HL-60 (cell line): Measurements from ENCODE around the gene ACVRL1.

Source experiments
- DNase-seq, 2 experiments: peaks; one replicate each; pipeline ENCODE4 v3.0.0-alpha.2; 2010 to 2020; ENCODE audit warnings: low read depth in 1 of 2, low spot score in 1 of 2
- H3K27ac ChIP-seq: fragments of 250-450 bp; sonication (Bioruptor Pico); replicated peaks from 2 replicates; pipeline ENCODE4 v1.5.1; 2020; ENCODE audit warnings: mild to moderate bottlenecking, moderate library complexity
- H3K27me3 ChIP-seq: fragments of 250-450 bp; sonication (Bioruptor Pico); 2 replicates; pipeline ENCODE4 v1.5.1; 2021; ENCODE audit warnings: mild to moderate bottlenecking, moderate library complexity; ENCODE audit not compliant: insufficient read depth, poor library complexity, severe bottlenecking
- H3K4me3 ChIP-seq: replicated peaks from 2 replicates; pipeline ENCODE4 v1.5.1; 2011; ENCODE audit warnings: mild to moderate bottlenecking, control low read depth, low read length; ENCODE audit not compliant: insufficient read depth
- GABPA ChIP-seq: IDR thresholded peaks from 2 replicates; pipeline ENCODE4 v1.6.1; 2012; ENCODE audit warnings: low read depth
- POLR2AphosphoS5 ChIP-seq: IDR thresholded peaks from 2 replicates; pipeline ENCODE4 v1.6.1; 2012; ENCODE audit warnings: low read depth
- SPI1 ChIP-seq: IDR thresholded peaks from 2 replicates; pipeline ENCODE4 v1.6.1; 2012; ENCODE audit warnings: low read depth, mild to moderate bottlenecking, borderline replicate concordance
- TF ChIP-seq, protein P1 (sequence below): IDR thresholded peaks from 2 replicates; pipeline ENCODE4 v1.6.1; 2012; ENCODE audit warnings: low read depth; ENCODE audit not compliant: insufficient replicate concordance
- TF ChIP-seq, protein P2 (sequence below): IDR thresholded peaks from one replicate; pipeline ENCODE4 v1.5.1; 2011; ENCODE audit warnings: low read length, control low read depth, inconsistent platforms; ENCODE audit not compliant: insufficient read depth

The ACVRL1 gene

DNA sequence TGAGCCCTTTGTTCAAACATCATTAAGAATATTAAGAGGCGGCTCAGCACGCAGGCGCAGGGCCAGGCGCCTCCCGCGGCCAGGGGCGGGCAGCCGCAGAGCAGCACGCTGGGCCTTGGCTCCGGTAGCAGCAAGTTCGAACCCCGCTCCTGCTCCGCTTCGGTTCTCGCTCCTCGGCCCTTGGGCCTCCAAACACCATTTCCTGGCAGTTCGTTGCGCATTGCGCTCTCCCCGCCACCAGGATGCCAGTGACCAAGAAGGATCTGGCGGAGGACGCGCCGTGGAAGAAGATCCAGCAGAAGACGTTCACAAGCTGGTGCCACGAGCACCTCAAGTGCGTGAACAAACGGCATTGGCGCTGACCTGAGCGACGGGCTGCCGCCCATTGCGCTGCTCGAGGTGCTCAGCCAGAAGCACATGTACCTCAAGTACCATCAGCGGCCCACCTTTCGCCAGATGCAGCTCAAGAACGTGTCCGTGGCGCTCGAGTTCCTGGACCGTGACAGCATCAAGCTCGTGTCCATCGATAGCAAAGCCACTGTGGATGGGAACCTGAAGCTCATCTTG is 6.9 kb upstream of the ACVRL1 start:
- Histone ChIP-seq H3K4me3 (no peak overlapping the region), H3K27me3 (no peaks in the 10 kb centered on the region), H3K27ac (no peak overlapping the region)
- TF ChIP-seq GABPA, result no peak
- no peak for TF ChIP-seq POLR2AphosphoS5
- TF ChIP-seq, protein P1, sequence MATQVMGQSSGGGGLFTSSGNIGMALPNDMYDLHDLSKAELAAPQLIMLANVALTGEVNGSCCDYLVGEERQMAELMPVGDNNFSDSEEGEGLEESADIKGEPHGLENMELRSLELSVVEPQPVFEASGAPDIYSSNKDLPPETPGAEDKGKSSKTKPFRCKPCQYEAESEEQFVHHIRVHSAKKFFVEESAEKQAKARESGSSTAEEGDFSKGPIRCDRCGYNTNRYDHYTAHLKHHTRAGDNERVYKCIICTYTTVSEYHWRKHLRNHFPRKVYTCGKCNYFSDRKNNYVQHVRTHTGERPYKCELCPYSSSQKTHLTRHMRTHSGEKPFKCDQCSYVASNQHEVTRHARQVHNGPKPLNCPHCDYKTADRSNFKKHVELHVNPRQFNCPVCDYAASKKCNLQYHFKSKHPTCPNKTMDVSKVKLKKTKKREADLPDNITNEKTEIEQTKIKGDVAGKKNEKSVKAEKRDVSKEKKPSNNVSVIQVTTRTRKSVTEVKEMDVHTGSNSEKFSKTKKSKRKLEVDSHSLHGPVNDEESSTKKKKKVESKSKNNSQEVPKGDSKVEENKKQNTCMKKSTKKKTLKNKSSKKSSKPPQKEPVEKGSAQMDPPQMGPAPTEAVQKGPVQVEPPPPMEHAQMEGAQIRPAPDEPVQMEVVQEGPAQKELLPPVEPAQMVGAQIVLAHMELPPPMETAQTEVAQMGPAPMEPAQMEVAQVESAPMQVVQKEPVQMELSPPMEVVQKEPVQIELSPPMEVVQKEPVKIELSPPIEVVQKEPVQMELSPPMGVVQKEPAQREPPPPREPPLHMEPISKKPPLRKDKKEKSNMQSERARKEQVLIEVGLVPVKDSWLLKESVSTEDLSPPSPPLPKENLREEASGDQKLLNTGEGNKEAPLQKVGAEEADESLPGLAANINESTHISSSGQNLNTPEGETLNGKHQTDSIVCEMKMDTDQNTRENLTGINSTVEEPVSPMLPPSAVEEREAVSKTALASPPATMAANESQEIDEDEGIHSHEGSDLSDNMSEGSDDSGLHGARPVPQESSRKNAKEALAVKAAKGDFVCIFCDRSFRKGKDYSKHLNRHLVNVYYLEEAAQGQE, result no peak
- TF ChIP-seq, protein P2, sequence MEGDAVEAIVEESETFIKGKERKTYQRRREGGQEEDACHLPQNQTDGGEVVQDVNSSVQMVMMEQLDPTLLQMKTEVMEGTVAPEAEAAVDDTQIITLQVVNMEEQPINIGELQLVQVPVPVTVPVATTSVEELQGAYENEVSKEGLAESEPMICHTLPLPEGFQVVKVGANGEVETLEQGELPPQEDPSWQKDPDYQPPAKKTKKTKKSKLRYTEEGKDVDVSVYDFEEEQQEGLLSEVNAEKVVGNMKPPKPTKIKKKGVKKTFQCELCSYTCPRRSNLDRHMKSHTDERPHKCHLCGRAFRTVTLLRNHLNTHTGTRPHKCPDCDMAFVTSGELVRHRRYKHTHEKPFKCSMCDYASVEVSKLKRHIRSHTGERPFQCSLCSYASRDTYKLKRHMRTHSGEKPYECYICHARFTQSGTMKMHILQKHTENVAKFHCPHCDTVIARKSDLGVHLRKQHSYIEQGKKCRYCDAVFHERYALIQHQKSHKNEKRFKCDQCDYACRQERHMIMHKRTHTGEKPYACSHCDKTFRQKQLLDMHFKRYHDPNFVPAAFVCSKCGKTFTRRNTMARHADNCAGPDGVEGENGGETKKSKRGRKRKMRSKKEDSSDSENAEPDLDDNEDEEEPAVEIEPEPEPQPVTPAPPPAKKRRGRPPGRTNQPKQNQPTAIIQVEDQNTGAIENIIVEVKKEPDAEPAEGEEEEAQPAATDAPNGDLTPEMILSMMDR, result no peak
- no peak for TF ChIP-seq SPI1
- no peak for DNase-seq

DNA sequence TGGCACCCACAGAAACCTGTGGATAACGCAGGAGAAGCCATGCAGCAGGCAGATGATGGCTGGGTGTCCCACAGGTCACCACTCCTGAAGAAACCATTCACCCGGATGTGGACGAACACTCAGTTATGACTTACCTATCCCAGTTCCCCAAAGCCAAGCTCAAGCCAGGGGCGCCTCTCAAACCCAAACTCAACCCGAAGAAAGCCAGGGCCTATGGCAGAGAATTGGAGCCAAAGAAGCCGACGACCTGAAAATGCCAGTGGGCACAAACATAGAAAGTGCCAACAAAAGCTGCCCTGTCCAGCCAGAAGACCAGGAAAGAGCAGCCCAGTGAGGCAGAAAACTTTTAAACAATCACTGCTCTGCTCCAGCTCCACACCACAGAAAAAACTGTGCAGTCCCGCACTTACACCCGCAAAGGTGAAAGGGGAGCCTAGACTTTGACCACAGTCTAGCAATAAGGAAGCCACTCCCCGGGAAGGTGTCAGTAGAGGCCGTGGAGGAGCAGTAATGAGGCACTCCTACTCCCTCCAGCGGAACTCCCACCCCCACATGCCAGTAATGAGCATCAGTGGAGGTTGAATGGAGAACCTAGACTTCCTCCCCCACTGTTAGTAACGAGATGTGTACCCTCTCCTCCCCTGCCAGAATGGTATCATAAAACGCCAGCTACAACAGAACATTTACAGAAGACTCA is 6.0 kb upstream of the ACVRL1 start:
- H3K4me3 ChIP-seq, result no peak overlapping the region
- TF ChIP-seq, protein P1, result no peak
- TF ChIP-seq GABPA (no peak), SPI1 (no peak), POLR2AphosphoS5 (no peak)
- TF ChIP-seq, protein P2, result no peak
- H3K27ac ChIP-seq, result no peak overlapping the region
- H3K27me3 ChIP-seq, result no peaks in the 10 kb centered on the region
- no peak for DNase-seq

DNA sequence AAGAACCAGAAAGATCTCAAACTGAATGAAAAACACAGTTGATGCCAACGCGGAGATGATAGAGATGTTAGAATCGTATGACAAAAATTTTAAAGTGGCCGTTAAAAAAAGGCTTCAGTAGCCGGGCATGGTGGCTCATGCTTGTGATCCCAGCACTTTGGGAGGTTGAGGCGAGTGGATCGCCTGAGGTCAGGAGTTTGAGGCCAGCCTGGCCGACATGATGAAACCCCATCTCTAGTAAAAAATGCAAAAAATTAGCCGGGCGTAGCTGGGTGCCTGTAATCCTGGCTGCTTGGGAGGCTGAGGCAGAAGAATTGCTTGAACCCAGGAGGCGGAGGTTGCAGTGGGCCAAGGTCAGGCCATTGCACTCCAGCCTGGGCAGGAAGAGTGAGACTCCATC is 5.4 kb upstream of the ACVRL1 start:
- Histone ChIP-seq H3K27me3 (peaks cover 3% of the 10 kb centered on the region), H3K27ac (no peak overlapping the region), H3K4me3 (no peak overlapping the region)
- DNase-seq, result no peak
- TF ChIP-seq, protein P2, result no peak
- TF ChIP-seq SPI1 (no peak), GABPA (no peak), POLR2AphosphoS5 (no peak)
- TF ChIP-seq, protein P1, result no peak
